Neuronal stem cell (in vitro differentiated cells): ENCODE data around the gene AFG1L.
A peak's percentile ranks its signal among the peaks of the same experiment; 100 is the strongest.

Experiments
- DNase-seq: peaks from one replicate; pipeline ENCODE4 v3.0.0-alpha.2; 2013; ENCODE audit warnings: low spot score
- H2AFZ ChIP-seq: one replicate; pipeline ENCODE4 v1.6.1; 2013; ENCODE audit warnings: mild to moderate bottlenecking, low read length, inconsistent platforms
- H2AK5ac ChIP-seq: 2 replicates; pipeline ENCODE4 v1.6.1; 2013; ENCODE audit warnings: low read depth, mild to moderate bottlenecking, inconsistent platforms, low read length, moderate library complexity, mixed read lengths
- H2BK120ac ChIP-seq: 2 replicates; pipeline ENCODE4 v1.6.1; 2013; ENCODE audit warnings: low read depth, mild to moderate bottlenecking, inconsistent platforms, low read length, moderate library complexity, mixed read lengths
- H2BK12ac ChIP-seq: one replicate; pipeline ENCODE4 v1.6.1; 2013; ENCODE audit warnings: low read length, inconsistent platforms
- H2BK15ac ChIP-seq: 2 replicates; pipeline ENCODE4 v1.6.1; 2013; ENCODE audit warnings: mild to moderate bottlenecking, low read length, inconsistent platforms, mixed read lengths
- H2BK5ac ChIP-seq: one replicate; pipeline ENCODE4 v1.6.1; 2013; ENCODE audit warnings: inconsistent platforms, mild to moderate bottlenecking, low read length, moderate library complexity
- H3K14ac ChIP-seq: one replicate; pipeline ENCODE4 v1.6.1; 2013; ENCODE audit warnings: low read length, inconsistent platforms
- H3K18ac ChIP-seq: 2 replicates; pipeline ENCODE4 v1.6.1; 2013; ENCODE audit warnings: low read length, inconsistent platforms
- H3K23ac ChIP-seq: 2 replicates; pipeline ENCODE4 v1.6.1; 2013; ENCODE audit warnings: low read depth, mild to moderate bottlenecking, mixed read lengths, low read length, inconsistent platforms; ENCODE audit not compliant: poor library complexity
- H3K27ac ChIP-seq: replicated peaks from 3 replicates; pipeline ENCODE4 v1.5.1; 2013; ENCODE audit warnings: low read length, inconsistent platforms
- H3K27me3 ChIP-seq, 3 experiments: 2 replicates each; pipeline ENCODE4 v1.6.1; 2013; ENCODE audit warnings: low read length in 3 of 3, mild to moderate bottlenecking in 2 of 3, inconsistent platforms in 1 of 3, low read depth in 1 of 3, mixed read lengths in 1 of 3, moderate library complexity in 1 of 3; ENCODE audit not compliant: control insufficient read depth in 3 of 3, insufficient read depth in 3 of 3
- H3K36me3 ChIP-seq, 2 donors: replicated peaks in 1 of 2; 2 replicates each; pipeline ENCODE4 v1.6.1; 2013; ENCODE audit warnings: low read length in 2 of 2; ENCODE audit not compliant: control insufficient read depth in 2 of 2, insufficient read depth in 2 of 2
- H3K4ac ChIP-seq: 2 replicates; pipeline ENCODE4 v1.6.1; 2013; ENCODE audit warnings: inconsistent platforms, mild to moderate bottlenecking, low read length, moderate library complexity
- H3K4me1 ChIP-seq, 2 donors: 1 replicate in 1 of 2; 2 replicates in 1 of 2; pipeline ENCODE4 v1.6.1; 2013; ENCODE audit warnings: low read length in 2 of 2, low read depth in 1 of 2; ENCODE audit not compliant: control insufficient read depth in 2 of 2, insufficient read depth in 1 of 2
- H3K4me2 ChIP-seq: one replicate; pipeline ENCODE4 v1.6.1; 2013; ENCODE audit warnings: mild to moderate bottlenecking, low read length, inconsistent platforms; ENCODE audit not compliant: insufficient read depth, poor library complexity, severe bottlenecking
- H3K4me3 ChIP-seq, 2 donors: 2 replicates each; pipeline ENCODE4 v1.5.1; 2013; ENCODE audit warnings: low read length in 2 of 2, mild to moderate bottlenecking in 2 of 2, inconsistent platforms in 1 of 2, moderate library complexity in 1 of 2
- H3K79me1 ChIP-seq: one replicate; pipeline ENCODE4 v1.6.1; 2013; ENCODE audit warnings: low read depth, mild to moderate bottlenecking, inconsistent platforms, low read length, moderate library complexity
- H3K9ac ChIP-seq: one replicate; pipeline ENCODE4 v1.6.1; 2013; ENCODE audit warnings: mild to moderate bottlenecking, low read depth, low read length, inconsistent platforms; ENCODE audit not compliant: poor library complexity
- H3K9me3 ChIP-seq, 2 donors: replicated peaks in 1 of 2; 2 replicates each; pipeline versions ENCODE3 to v1.6.1; 2013; ENCODE audit warnings: low read length in 2 of 2, mild to moderate bottlenecking in 2 of 2, inconsistent platforms in 1 of 2, low read depth in 1 of 2, mixed read lengths in 1 of 2, moderate library complexity in 1 of 2; ENCODE audit not compliant: control insufficient read depth in 2 of 2, insufficient read depth in 1 of 2
- H4K8ac ChIP-seq: one replicate; pipeline ENCODE4 v1.6.1; 2013; ENCODE audit warnings: low read depth, mild to moderate bottlenecking, inconsistent platforms, low read length, moderate library complexity
- H4K91ac ChIP-seq: one replicate; pipeline ENCODE4 v1.6.1; 2013; ENCODE audit warnings: low read length, low read depth, mild to moderate bottlenecking, inconsistent platforms; ENCODE audit not compliant: poor library complexity
- WGBS, 2 donors: extraction: QIAGEN DNeasy Blood & Tissue Kit; methylation state at CpG; one replicate each; pipeline ENCODE4 v1.1.7; 2013; ENCODE audit warnings: missing lambda C conversion rate in 2 of 2, mixed read lengths in 1 of 2; ENCODE audit not compliant: insufficient read length in 2 of 2, insufficient replicate concordance in 1 of 2; ENCODE audit errors: extremely low coverage in 2 of 2; 5-methylcytosine and 5-hydroxymethylcytosine counted together

The AFG1L gene

GRCh38 chr6:108561742-108562502 lies 267.1 kb downstream of the AFG1L start:
- Histone ChIP-seq H3K27me3 (peaks cover 0 to 9% (median 0%) of the 10 kb centered on the region in 3 experiments), H3K9me3 (peaks cover 0 to 10% of the 10 kb centered on the region in 2 donors), H2BK120ac (no peak overlapping the region), H3K9ac (peak overlapping the region; percentile 90), H3K23ac (peak overlapping the region; percentile 91), H2AK5ac (peak overlapping the region; percentile 36), H3K4me2 (peak overlapping the region; percentile 94), H3K14ac (no peak overlapping the region), H3K79me1 (peaks cover 9% of the 10 kb centered on the region), H2BK12ac (no peak overlapping the region), H2BK5ac (peak overlapping the region; percentile 72), H3K4me3 (peak overlapping the region in 1 of 2 donors; percentile 83), H3K36me3 (peaks cover 0 to 21% of the 10 kb centered on the region in 2 donors), H2AFZ (no peak overlapping the region), H2BK15ac (peak overlapping the region; percentile 83), H3K4ac (no peak overlapping the region), H3K18ac (peak overlapping the region; percentile 93), H3K27ac (no peak overlapping the region), H3K4me1 (peaks cover 0 to 13% of the 10 kb centered on the region in 2 donors), H4K91ac (no peak overlapping the region), H4K8ac (no peak overlapping the region)
- no CpG with 5 or more reads among the region's 46 CpGs for WGBS, 2 donors
- peak; percentile 26 for DNase-seq

- peaks cover 0 to 10% of the 10 kb centered on the region in 2 donors for H3K9me3 ChIP-seq
- no peak overlapping the region for H3K4ac ChIP-seq
- no peak overlapping the region for H3K14ac ChIP-seq
- H2BK5ac ChIP-seq = peak overlapping the region; percentile 72
- WGBS, 2 donors = no CpG with 5 or more reads among the region's 17 CpGs
- H3K18ac ChIP-seq = peak overlapping the region; percentile 90
- no peak overlapping the region for H2BK12ac ChIP-seq
- H4K8ac ChIP-seq = no peak overlapping the region
- peak overlapping the region; percentile 94 for H3K4me2 ChIP-seq
- H3K79me1 ChIP-seq = peaks cover 9% of the 10 kb centered on the region
- no peak overlapping the region for H3K23ac ChIP-seq
- H3K36me3 ChIP-seq = peaks cover 0 to 27% of the 10 kb centered on the region in 2 donors
- peak overlapping the region; percentile 36 for H2AK5ac ChIP-seq
- H3K27me3 ChIP-seq = peaks cover 0 to 9% (median 0%) of the 10 kb centered on the region in 3 experiments
- DNase-seq = peak; percentile 47
- H4K91ac ChIP-seq = no peak overlapping the region
- H2BK120ac ChIP-seq = no peak overlapping the region
- no peak overlapping the region for H3K27ac ChIP-seq
- peak overlapping the region in 1 of 2 donors; percentile 83 for H3K4me3 ChIP-seq
- H2AFZ ChIP-seq = no peak overlapping the region
- H3K9ac ChIP-seq = no peak overlapping the region
- H2BK15ac ChIP-seq = no peak overlapping the region
- peaks cover 0 to 8% of the 10 kb centered on the region in 2 donors for H3K4me1 ChIP-seq
Observed at GRCh38 chr6:108562503-108562993, 267.7 kb downstream of the AFG1L start.

GRCh38 chr6:108563292-108563691 lies 268.4 kb downstream of the AFG1L start:
- Histone ChIP-seq H2AFZ (no peak overlapping the region), H3K4me2 (no peak overlapping the region), H3K4ac (no peak overlapping the region), H2BK120ac (no peak overlapping the region), H3K14ac (no peak overlapping the region), H3K79me1 (peaks cover 9% of the 10 kb centered on the region), H3K18ac (no peak overlapping the region), H3K27ac (no peak overlapping the region), H2AK5ac (no peak overlapping the region), H3K4me3 (no peak overlapping the region), H3K23ac (no peak overlapping the region), H4K91ac (no peak overlapping the region), H2BK5ac (no peak overlapping the region), H3K9ac (no peak overlapping the region), H2BK15ac (no peak overlapping the region), H4K8ac (no peak overlapping the region), H3K36me3 (peaks cover 0 to 33% of the 10 kb centered on the region in 2 donors), H3K4me1 (peaks cover 0 to 8% of the 10 kb centered on the region in 2 donors), H3K9me3 (peaks cover 0 to 10% of the 10 kb centered on the region in 2 donors), H2BK12ac (no peak overlapping the region), H3K27me3 (peaks cover 0 to 9% (median 0%) of the 10 kb centered on the region in 3 experiments)
- no peak for DNase-seq
- WGBS, 2 donors = 100% methylated on average over 2 of the region's 8 CpGs; no CpG with 5 or more reads in 1 of the 2 donors

- H3K9ac ChIP-seq = no peak overlapping the region
- H3K18ac ChIP-seq = no peak overlapping the region
- H4K91ac ChIP-seq = no peak overlapping the region
- peaks cover 0 to 9% (median 0%) of the 10 kb centered on the region in 3 experiments for H3K27me3 ChIP-seq
- H3K27ac ChIP-seq = no peak overlapping the region
- H3K4me1 ChIP-seq = peaks cover 0 to 8% of the 10 kb centered on the region in 2 donors
- H2AK5ac ChIP-seq = no peak overlapping the region
- no peak overlapping the region for H2BK15ac ChIP-seq
- no peak overlapping the region for H2BK5ac ChIP-seq
- H3K9me3 ChIP-seq = peaks cover 0 to 10% of the 10 kb centered on the region in 2 donors
- H4K8ac ChIP-seq = no peak overlapping the region
- H2AFZ ChIP-seq = no peak overlapping the region
- H3K4ac ChIP-seq = no peak overlapping the region
- H3K79me1 ChIP-seq = peaks cover 9% of the 10 kb centered on the region
- no peak overlapping the region for H3K4me2 ChIP-seq
- H2BK12ac ChIP-seq = no peak overlapping the region
- peaks cover 2 to 41% of the 10 kb centered on the region in 2 donors for H3K36me3 ChIP-seq
- DNase-seq = no peak
- no CpG with 5 or more reads among the region's 3 CpGs for WGBS, 2 donors
- H3K14ac ChIP-seq = no peak overlapping the region
- H3K23ac ChIP-seq = no peak overlapping the region
- H2BK120ac ChIP-seq = no peak overlapping the region
- no peak overlapping the region for H3K4me3 ChIP-seq
Observed at GRCh38 chr6:108564178-108564577, 269.3 kb downstream of the AFG1L start.
